ENCODE measurements around the gene CAMK2B. TPM values are rescaled to one million over a fixed set of nuclear protein-coding genes. Genes with fewer than 3 reads are reported as not detected.

Gene CAMK2B
- total and polyA plus RNA-seq, 2 experiments from 2014 or later = not detected

GRCh38 chr7:44284216-44284615 is 41.2 kb downstream of the CAMK2B start:
- DNase-seq (ENCODE audit: low spot score) = no peak
- H3K4me2 ChIP-seq = no peak overlapping the region
- H3K27ac Mint-ChIP-seq = no peak overlapping the region

More at GRCh38 chr7:44284216-44284615, 41.2 kb downstream of the CAMK2B start:
- Mint-ChIP-seq H3K4me3 (no peak overlapping the region), H3K4me1 (no peaks in the 10 kb centered on the region), H3K9me3 (no peaks in the 10 kb centered on the region; the same call in 2 of the 3 replicates), H3K27me3 (ENCODE audit: insufficient read depth, low read depth, poor library complexity) (peaks cover 8% of the 10 kb centered on the region), H3K36me3 (ENCODE audit: low read depth) (no peaks in the 10 kb centered on the region)
- no peaks in the 10 kb centered on the region for H3K27me3 ChIP-seq (ENCODE audit: insufficient read depth)
- TF ChIP-seq EZH2 (IDR thresholded peaks at IDR 0.05; ENCODE audit: low read depth, unreplicated experiment) (no peak), ZNF462 (CRISPR knock-in tag; IDR thresholded peaks at IDR 0.05) (no peak), CTCF (conservative IDR thresholded peaks at IDR 0.05; ENCODE audit: low read depth in 2 of 2) (no peak), ZNF331 (CRISPR knock-in tag; IDR thresholded peaks at IDR 0.05; ENCODE audit: low read depth) (no peak)
- H3K36me3 ChIP-seq (ENCODE audit: insufficient read depth) = no peaks in the 10 kb centered on the region
- no peaks in the 10 kb centered on the region for H3K9me2 ChIP-seq (ENCODE audit: insufficient read depth)
- H3K79me2 ChIP-seq (replicated peaks; ENCODE audit: insufficient read depth) = no peaks in the 10 kb centered on the region
- H3K4me3 ChIP-seq = no peak overlapping the region
- H3K4me1 ChIP-seq (ENCODE audit: insufficient read depth) = no peaks in the 10 kb centered on the region
- ATAC-seq = no peak
- no peaks in the 10 kb centered on the region for H3F3A ChIP-seq (replicated peaks; ENCODE audit: low read depth)
- no peaks in the 10 kb centered on the region for H4K20me1 ChIP-seq (replicated peaks; ENCODE audit: insufficient read depth)
- H2AFZ ChIP-seq = no peak overlapping the region
- no peak overlapping the region for H3K27ac ChIP-seq (ENCODE audit: low read depth)

All from GM23338 (cell line).